ENCODE results near the gene SFXN2. TPM values are rescaled to one million over a fixed set of nuclear protein-coding genes. Genes with fewer than 3 reads are reported as not detected.
A peak's percentile ranks its signal among the peaks of the same experiment; 100 is the strongest.

SFXN2 gene
- total RNA-seq, 1 experiment from 2014 or later: 21.2 TPM

DNA sequence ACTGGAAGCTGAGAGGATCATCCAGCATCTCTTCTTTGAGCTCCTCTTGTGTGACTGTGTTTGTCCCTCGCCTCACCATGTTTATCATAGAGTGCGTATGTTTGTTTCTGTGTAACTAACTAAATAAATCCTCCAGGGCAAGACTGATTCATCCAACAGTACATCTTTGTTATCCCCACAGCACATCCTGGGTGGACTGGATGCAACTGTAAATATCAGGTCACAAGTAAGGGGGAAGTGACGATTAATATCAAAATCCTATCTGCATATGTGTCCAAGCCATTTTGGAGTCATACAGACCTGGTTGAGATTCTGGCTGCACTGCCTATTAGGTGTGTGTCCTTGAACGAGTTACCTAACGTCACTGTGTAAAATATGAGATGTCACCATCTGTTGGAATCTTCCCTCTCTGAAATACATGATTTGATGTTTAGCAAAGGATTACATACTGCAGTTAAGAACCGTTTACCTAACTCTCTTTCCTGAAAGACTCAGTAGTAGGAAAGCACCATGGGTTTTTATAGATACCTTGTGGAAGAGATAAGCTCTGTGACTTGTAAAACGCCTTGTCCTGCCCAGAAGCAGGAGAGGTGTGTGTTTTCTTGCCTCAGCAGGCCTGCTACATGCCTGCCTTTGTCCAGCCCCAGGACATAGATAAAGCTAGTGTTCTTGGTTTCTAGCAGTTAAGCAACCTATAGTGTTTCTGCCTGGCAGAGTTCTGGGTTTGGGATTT is 55.1 kb downstream of the SFXN2 start:
- ATAC-seq (no peak), DNase-seq (ENCODE audit: low spot score) (no peak)
- CTCF ChIA-PET: interaction anchor here (0.6 kb wide), 1 partner anchor 134 kb away, joined by 3 read pairs; no protein-coding TSS in a partner anchor
- H3K36me3 Mint-ChIP-seq: 0 out of 2 replicates have a peak, but pooled peaks cover 9% of the 10 kb centered on the region
- POLR2A ChIA-PET: interaction anchor here (0.6 to 0.7 kb wide), 2 partner anchors 15 to 18 kb away, joined by 3 to 5 read pairs; no protein-coding TSS in a partner anchor
- no peak for TF ChIP-seq SMAD4 (CRISPR knock-in tag; IDR thresholded peaks at IDR 0.05)
- no peak for TF ChIP-seq EMX1 (CRISPR knock-in tag; IDR thresholded peaks at IDR 0.05)
- TF ChIP-seq, protein P1, sequence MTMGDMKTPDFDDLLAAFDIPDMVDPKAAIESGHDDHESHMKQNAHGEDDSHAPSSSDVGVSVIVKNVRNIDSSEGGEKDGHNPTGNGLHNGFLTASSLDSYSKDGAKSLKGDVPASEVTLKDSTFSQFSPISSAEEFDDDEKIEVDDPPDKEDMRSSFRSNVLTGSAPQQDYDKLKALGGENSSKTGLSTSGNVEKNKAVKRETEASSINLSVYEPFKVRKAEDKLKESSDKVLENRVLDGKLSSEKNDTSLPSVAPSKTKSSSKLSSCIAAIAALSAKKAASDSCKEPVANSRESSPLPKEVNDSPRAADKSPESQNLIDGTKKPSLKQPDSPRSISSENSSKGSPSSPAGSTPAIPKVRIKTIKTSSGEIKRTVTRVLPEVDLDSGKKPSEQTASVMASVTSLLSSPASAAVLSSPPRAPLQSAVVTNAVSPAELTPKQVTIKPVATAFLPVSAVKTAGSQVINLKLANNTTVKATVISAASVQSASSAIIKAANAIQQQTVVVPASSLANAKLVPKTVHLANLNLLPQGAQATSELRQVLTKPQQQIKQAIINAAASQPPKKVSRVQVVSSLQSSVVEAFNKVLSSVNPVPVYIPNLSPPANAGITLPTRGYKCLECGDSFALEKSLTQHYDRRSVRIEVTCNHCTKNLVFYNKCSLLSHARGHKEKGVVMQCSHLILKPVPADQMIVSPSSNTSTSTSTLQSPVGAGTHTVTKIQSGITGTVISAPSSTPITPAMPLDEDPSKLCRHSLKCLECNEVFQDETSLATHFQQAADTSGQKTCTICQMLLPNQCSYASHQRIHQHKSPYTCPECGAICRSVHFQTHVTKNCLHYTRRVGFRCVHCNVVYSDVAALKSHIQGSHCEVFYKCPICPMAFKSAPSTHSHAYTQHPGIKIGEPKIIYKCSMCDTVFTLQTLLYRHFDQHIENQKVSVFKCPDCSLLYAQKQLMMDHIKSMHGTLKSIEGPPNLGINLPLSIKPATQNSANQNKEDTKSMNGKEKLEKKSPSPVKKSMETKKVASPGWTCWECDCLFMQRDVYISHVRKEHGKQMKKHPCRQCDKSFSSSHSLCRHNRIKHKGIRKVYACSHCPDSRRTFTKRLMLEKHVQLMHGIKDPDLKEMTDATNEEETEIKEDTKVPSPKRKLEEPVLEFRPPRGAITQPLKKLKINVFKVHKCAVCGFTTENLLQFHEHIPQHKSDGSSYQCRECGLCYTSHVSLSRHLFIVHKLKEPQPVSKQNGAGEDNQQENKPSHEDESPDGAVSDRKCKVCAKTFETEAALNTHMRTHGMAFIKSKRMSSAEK (CRISPR knock-in tag; IDR thresholded peaks at IDR 0.05; ENCODE audit: borderline replicate concordance): no peak
- TF ChIP-seq, protein P2, sequence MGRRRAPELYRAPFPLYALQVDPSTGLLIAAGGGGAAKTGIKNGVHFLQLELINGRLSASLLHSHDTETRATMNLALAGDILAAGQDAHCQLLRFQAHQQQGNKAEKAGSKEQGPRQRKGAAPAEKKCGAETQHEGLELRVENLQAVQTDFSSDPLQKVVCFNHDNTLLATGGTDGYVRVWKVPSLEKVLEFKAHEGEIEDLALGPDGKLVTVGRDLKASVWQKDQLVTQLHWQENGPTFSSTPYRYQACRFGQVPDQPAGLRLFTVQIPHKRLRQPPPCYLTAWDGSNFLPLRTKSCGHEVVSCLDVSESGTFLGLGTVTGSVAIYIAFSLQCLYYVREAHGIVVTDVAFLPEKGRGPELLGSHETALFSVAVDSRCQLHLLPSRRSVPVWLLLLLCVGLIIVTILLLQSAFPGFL (CRISPR knock-in tag; IDR thresholded peaks at IDR 0.05; ENCODE audit: borderline replicate concordance): no peak
- no peak for TF ChIP-seq CREB1 (CRISPR knock-in tag; IDR thresholded peaks at IDR 0.05)
- no peak for TF ChIP-seq JAZF1 (CRISPR knock-in tag; IDR thresholded peaks at IDR 0.05)
- no peak for TF ChIP-seq SMAD3 (CRISPR knock-in tag; IDR thresholded peaks at IDR 0.05; ENCODE audit: borderline replicate concordance)
- TF ChIP-seq CREM (CRISPR knock-in tag; IDR thresholded peaks at IDR 0.05): no peak
- peak overlapping the region; percentile 81 for H3K27ac Mint-ChIP-seq
- H3K27me3 Mint-ChIP-seq (ENCODE audit: low read depth): no peaks in the 10 kb centered on the region
- H3K4me1 Mint-ChIP-seq: peaks cover 5% of the 10 kb centered on the region
- H3K9me3 Mint-ChIP-seq: no peaks in the 10 kb centered on the region
- H3K4me3 Mint-ChIP-seq: no peak overlapping the region

DNA sequence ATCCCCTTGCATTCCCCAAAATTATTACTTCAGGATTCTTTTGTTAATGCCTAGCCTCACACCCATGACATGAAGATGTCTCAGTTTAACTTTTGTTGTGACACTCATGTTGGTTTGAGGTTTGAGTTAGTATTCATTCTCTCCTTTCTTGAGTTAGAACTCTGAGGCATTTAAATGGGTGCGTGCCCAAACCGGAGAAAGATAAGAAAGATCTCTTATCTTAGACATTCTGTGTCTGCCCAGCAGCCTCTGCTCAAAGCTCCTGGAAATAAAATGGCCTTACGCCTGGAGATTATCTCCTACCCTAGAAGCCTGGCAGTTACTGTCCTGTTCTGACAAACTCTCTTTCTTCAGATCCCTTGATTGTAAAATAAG is 55.7 kb downstream of the SFXN2 start:
- no peak overlapping the region for H3K4me3 Mint-ChIP-seq
- peaks cover 8% of the 10 kb centered on the region for H3K4me1 Mint-ChIP-seq
- CTCF ChIA-PET: no interaction called here
- TF ChIP-seq RORB (CRISPR knock-in tag; IDR thresholded peaks at IDR 0.05) (no peak), NR1H2 (CRISPR knock-in tag; IDR thresholded peaks at IDR 0.05) (no peak), HMGA2 (CRISPR knock-in tag; IDR thresholded peaks at IDR 0.05) (no peak)
- TF ChIP-seq, protein P3, sequence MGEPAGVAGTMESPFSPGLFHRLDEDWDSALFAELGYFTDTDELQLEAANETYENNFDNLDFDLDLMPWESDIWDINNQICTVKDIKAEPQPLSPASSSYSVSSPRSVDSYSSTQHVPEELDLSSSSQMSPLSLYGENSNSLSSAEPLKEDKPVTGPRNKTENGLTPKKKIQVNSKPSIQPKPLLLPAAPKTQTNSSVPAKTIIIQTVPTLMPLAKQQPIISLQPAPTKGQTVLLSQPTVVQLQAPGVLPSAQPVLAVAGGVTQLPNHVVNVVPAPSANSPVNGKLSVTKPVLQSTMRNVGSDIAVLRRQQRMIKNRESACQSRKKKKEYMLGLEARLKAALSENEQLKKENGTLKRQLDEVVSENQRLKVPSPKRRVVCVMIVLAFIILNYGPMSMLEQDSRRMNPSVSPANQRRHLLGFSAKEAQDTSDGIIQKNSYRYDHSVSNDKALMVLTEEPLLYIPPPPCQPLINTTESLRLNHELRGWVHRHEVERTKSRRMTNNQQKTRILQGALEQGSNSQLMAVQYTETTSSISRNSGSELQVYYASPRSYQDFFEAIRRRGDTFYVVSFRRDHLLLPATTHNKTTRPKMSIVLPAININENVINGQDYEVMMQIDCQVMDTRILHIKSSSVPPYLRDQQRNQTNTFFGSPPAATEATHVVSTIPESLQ (CRISPR knock-in tag; IDR thresholded peaks at IDR 0.05): no peak
- TF ChIP-seq, protein P4, sequence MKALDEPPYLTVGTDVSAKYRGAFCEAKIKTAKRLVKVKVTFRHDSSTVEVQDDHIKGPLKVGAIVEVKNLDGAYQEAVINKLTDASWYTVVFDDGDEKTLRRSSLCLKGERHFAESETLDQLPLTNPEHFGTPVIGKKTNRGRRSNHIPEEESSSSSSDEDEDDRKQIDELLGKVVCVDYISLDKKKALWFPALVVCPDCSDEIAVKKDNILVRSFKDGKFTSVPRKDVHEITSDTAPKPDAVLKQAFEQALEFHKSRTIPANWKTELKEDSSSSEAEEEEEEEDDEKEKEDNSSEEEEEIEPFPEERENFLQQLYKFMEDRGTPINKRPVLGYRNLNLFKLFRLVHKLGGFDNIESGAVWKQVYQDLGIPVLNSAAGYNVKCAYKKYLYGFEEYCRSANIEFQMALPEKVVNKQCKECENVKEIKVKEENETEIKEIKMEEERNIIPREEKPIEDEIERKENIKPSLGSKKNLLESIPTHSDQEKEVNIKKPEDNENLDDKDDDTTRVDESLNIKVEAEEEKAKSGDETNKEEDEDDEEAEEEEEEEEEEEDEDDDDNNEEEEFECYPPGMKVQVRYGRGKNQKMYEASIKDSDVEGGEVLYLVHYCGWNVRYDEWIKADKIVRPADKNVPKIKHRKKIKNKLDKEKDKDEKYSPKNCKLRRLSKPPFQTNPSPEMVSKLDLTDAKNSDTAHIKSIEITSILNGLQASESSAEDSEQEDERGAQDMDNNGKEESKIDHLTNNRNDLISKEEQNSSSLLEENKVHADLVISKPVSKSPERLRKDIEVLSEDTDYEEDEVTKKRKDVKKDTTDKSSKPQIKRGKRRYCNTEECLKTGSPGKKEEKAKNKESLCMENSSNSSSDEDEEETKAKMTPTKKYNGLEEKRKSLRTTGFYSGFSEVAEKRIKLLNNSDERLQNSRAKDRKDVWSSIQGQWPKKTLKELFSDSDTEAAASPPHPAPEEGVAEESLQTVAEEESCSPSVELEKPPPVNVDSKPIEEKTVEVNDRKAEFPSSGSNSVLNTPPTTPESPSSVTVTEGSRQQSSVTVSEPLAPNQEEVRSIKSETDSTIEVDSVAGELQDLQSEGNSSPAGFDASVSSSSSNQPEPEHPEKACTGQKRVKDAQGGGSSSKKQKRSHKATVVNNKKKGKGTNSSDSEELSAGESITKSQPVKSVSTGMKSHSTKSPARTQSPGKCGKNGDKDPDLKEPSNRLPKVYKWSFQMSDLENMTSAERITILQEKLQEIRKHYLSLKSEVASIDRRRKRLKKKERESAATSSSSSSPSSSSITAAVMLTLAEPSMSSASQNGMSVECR (CRISPR knock-in tag; IDR thresholded peaks at IDR 0.05; ENCODE audit: borderline replicate concordance): no peak
- TF ChIP-seq, protein P5, sequence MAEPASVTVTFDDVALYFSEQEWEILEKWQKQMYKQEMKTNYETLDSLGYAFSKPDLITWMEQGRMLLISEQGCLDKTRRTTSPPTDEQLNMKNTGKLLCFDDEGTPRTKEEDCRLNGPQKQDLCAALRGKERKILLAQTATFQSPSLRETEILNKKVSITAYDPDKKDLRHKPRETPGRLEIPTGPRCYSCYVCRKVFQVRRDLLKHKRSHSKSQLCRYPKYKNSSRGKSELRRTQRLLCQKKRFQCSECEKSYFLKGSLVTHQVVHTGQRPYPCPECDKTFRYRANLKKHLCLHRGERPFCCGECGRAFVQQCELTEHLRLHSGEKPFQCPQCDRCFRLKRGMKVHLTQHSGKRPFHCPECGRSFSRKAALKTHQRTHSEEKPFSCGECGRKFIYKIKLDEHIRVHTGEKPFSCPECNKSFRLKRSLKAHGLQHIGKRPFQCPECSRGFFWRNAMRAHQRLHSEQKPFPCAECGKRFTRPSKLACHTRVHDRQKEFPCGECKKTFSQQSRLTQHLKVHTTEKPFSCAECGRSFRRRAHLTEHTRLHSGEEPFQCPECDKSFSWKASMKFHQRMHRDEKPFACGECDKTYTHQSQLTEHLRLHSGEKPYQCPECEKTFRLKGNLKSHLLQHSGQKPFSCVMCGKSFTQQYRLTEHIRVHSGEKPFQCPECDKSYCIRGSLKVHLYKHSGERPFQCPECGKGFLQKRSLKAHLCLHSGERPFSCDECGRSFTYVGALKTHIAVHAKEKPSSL (CRISPR knock-in tag; conservative IDR thresholded peaks at IDR 0.05): no peak
- TF ChIP-seq, protein P6, sequence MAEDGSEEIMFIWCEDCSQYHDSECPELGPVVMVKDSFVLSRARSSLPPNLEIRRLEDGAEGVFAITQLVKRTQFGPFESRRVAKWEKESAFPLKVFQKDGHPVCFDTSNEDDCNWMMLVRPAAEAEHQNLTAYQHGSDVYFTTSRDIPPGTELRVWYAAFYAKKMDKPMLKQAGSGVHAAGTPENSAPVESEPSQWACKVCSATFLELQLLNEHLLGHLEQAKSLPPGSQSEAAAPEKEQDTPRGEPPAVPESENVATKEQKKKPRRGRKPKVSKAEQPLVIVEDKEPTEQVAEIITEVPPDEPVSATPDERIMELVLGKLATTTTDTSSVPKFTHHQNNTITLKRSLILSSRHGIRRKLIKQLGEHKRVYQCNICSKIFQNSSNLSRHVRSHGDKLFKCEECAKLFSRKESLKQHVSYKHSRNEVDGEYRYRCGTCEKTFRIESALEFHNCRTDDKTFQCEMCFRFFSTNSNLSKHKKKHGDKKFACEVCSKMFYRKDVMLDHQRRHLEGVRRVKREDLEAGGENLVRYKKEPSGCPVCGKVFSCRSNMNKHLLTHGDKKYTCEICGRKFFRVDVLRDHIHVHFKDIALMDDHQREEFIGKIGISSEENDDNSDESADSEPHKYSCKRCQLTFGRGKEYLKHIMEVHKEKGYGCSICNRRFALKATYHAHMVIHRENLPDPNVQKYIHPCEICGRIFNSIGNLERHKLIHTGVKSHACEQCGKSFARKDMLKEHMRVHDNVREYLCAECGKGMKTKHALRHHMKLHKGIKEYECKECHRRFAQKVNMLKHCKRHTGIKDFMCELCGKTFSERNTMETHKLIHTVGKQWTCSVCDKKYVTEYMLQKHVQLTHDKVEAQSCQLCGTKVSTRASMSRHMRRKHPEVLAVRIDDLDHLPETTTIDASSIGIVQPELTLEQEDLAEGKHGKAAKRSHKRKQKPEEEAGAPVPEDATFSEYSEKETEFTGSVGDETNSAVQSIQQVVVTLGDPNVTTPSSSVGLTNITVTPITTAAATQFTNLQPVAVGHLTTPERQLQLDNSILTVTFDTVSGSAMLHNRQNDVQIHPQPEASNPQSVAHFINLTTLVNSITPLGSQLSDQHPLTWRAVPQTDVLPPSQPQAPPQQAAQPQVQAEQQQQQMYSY (CRISPR knock-in tag; IDR thresholded peaks at IDR 0.05): no peak
- no peak for DNase-seq (ENCODE audit: low spot score)
- H3K27ac Mint-ChIP-seq: no peak overlapping the region
- no peak for ATAC-seq
- H3K27me3 Mint-ChIP-seq (ENCODE audit: low read depth): no peaks in the 10 kb centered on the region
- POLR2A ChIA-PET: no interaction called here
- 0 out of 2 replicates have a peak, but pooled peaks cover 5% of the 10 kb centered on the region for H3K36me3 Mint-ChIP-seq
- no peaks in the 10 kb centered on the region for H3K9me3 Mint-ChIP-seq
